H9 (cell line): Measurements from ENCODE around the gene ACO1. TPM values are rescaled to one million over a fixed set of nuclear protein-coding genes. Genes with fewer than 3 reads are reported as not detected.

Experiments used
- DNase-seq: peaks from one replicate; pipeline ENCODE4 v3.0.0-alpha.2; 2017
- H2AFZ ChIP-seq: one replicate; pipeline ENCODE4 v1.6.1; 2013; ENCODE audit warnings: mild to moderate bottlenecking, low read length, control low read depth, moderate library complexity
- H2AK5ac ChIP-seq: 2 replicates; pipeline ENCODE4 v1.6.1; 2013; ENCODE audit warnings: low read length, control low read depth, mixed read lengths; ENCODE audit not compliant: insufficient read length
- H2BK120ac ChIP-seq: one replicate; pipeline ENCODE4 v1.6.1; 2013; ENCODE audit warnings: low read depth, mild to moderate bottlenecking, low read length, control low read depth, inconsistent platforms; ENCODE audit not compliant: poor library complexity, severe bottlenecking
- H2BK12ac ChIP-seq: 2 replicates; pipeline ENCODE4 v1.6.1; 2013; ENCODE audit warnings: low read length, control low read depth, mixed read lengths, low read depth; ENCODE audit not compliant: insufficient read length
- H2BK15ac ChIP-seq: 2 replicates; pipeline ENCODE4 v1.6.1; 2013; ENCODE audit warnings: low read depth, low read length, control low read depth
- H2BK20ac ChIP-seq: one replicate; pipeline ENCODE4 v1.6.1; 2013; ENCODE audit warnings: low read depth, mild to moderate bottlenecking, low read length, control low read depth, inconsistent platforms; ENCODE audit not compliant: poor library complexity, severe bottlenecking
- H2BK5ac ChIP-seq: 2 replicates; pipeline ENCODE4 v1.6.1; 2013; ENCODE audit warnings: low read length, control low read depth, mixed read lengths; ENCODE audit not compliant: insufficient read length
- H3K14ac ChIP-seq: 2 replicates; pipeline ENCODE4 v1.6.1; 2013; ENCODE audit warnings: low read length, control low read depth; ENCODE audit not compliant: insufficient read depth
- H3K18ac ChIP-seq: 2 replicates; pipeline ENCODE4 v1.6.1; 2013; ENCODE audit warnings: low read depth, mild to moderate bottlenecking, mixed read lengths, low read length, control low read depth; ENCODE audit not compliant: insufficient read length
- H3K23ac ChIP-seq: 2 replicates; pipeline ENCODE4 v1.6.1; 2013; ENCODE audit warnings: low read length, control low read depth, mixed read lengths, low read depth; ENCODE audit not compliant: insufficient read length
- H3K23me2 ChIP-seq: 2 replicates; pipeline ENCODE4 v1.6.1; 2013; ENCODE audit warnings: low read depth, mild to moderate bottlenecking, mixed read lengths, low read length, control low read depth; ENCODE audit not compliant: insufficient read length, poor library complexity, severe bottlenecking
- H3K27ac ChIP-seq: 2 replicates; pipeline ENCODE4 v1.5.1; 2013; ENCODE audit warnings: low read length, control low read depth, mixed read lengths, low read depth; ENCODE audit not compliant: insufficient read length
- H3K27me3 ChIP-seq: 2 replicates; pipeline ENCODE4 v1.6.1; 2013; ENCODE audit warnings: low read length, control low read depth, inconsistent platforms; ENCODE audit not compliant: insufficient read depth
- H3K4ac ChIP-seq: 2 replicates; pipeline ENCODE4 v1.6.1; 2013; ENCODE audit warnings: low read depth, mild to moderate bottlenecking, control low read depth, inconsistent platforms, low read length, moderate library complexity
- H3K4me1 ChIP-seq: 2 replicates; pipeline ENCODE4 v1.6.1; 2013; ENCODE audit warnings: low read length, control low read depth, inconsistent platforms; ENCODE audit not compliant: insufficient read depth
- H3K4me2 ChIP-seq: 2 replicates; pipeline ENCODE4 v1.6.1; 2013; ENCODE audit warnings: low read length, control low read depth, mixed read lengths; ENCODE audit not compliant: insufficient read length, insufficient read depth
- H3K56ac ChIP-seq: 2 replicates; pipeline ENCODE4 v1.6.1; 2013; ENCODE audit warnings: low read depth, mild to moderate bottlenecking, mixed read lengths, low read length, control low read depth; ENCODE audit not compliant: insufficient read length
- H3K79me1 ChIP-seq: 2 replicates; pipeline ENCODE4 v1.6.1; 2013; ENCODE audit warnings: low read depth, mild to moderate bottlenecking, moderate library complexity, low read length, control low read depth, inconsistent platforms; ENCODE audit not compliant: insufficient read depth, poor library complexity, severe bottlenecking
- H3K79me2 ChIP-seq: 2 replicates; pipeline ENCODE4 v1.6.1; 2013; ENCODE audit warnings: low read length, control low read depth, inconsistent platforms; ENCODE audit not compliant: insufficient read depth
- H3K9ac ChIP-seq: 2 replicates; pipeline ENCODE4 v1.6.1; 2013; ENCODE audit warnings: low read length, control low read depth, mixed read lengths; ENCODE audit not compliant: insufficient read length; ENCODE audit errors: extremely low read depth
- H3K9me3 ChIP-seq: one replicate; pipeline ENCODE4 v1.6.1; 2013; ENCODE audit warnings: low read depth, low read length, inconsistent platforms; ENCODE audit not compliant: control insufficient read depth
- H3T11ph ChIP-seq: one replicate; pipeline ENCODE4 v1.6.1; 2013; ENCODE audit warnings: mild to moderate bottlenecking, low read length, control low read depth, inconsistent platforms
- H4K20me1 ChIP-seq: one replicate; pipeline ENCODE4 v1.6.1; 2013; ENCODE audit not compliant: control insufficient read depth, insufficient read length, insufficient read depth
- H4K5ac ChIP-seq: 2 replicates; pipeline ENCODE4 v1.6.1; 2013; ENCODE audit warnings: low read depth, mild to moderate bottlenecking, mixed read lengths, low read length, control low read depth; ENCODE audit not compliant: insufficient read length
- H4K8ac ChIP-seq: replicated peaks from 2 replicates; pipeline ENCODE4 v1.6.1; 2013; ENCODE audit warnings: low read length, control low read depth, mixed read lengths, low read depth; ENCODE audit not compliant: insufficient read length
- H4K91ac ChIP-seq: 2 replicates; pipeline ENCODE4 v1.6.1; 2013; ENCODE audit warnings: low read depth, mild to moderate bottlenecking, moderate library complexity, mixed read lengths, low read length, control low read depth; ENCODE audit not compliant: insufficient read length
- H3K27ac Mint-ChIP-seq, 3 experiments: 2 replicates in 2 of 3; 3 replicates in 1 of 3; pipeline ENCODE4 v1.8.0; 2020 to 2021; ENCODE audit warnings: mixed read lengths in 3 of 3, mild to moderate bottlenecking in 1 of 3, moderate library complexity in 1 of 3
- H3K27me3 Mint-ChIP-seq: 2 replicates; pipeline ENCODE4 v1.8.0; 2021; ENCODE audit warnings: low read depth, mild to moderate bottlenecking, moderate library complexity, mixed read lengths
- H3K36me3 Mint-ChIP-seq, 3 experiments: 2 replicates in 2 of 3; 3 replicates in 1 of 3; pipeline ENCODE4 v1.8.0; 2020 to 2021; ENCODE audit warnings: low read depth in 3 of 3, mixed read lengths in 3 of 3; ENCODE audit not compliant: insufficient read depth in 1 of 3
- H3K4me1 Mint-ChIP-seq, 2 experiments: 2 replicates each; pipeline ENCODE4 v1.8.0; 2020; ENCODE audit warnings: mixed read lengths in 2 of 2
- H3K4me3 Mint-ChIP-seq, 2 experiments: 2 replicates in 1 of 2; 3 replicates in 1 of 2; pipeline ENCODE4 v1.8.0; 2020 to 2021; ENCODE audit warnings: mild to moderate bottlenecking in 2 of 2, mixed read lengths in 2 of 2, moderate library complexity in 1 of 2
- H3K9me3 Mint-ChIP-seq, 2 experiments: 2 replicates in 1 of 2; 3 replicates in 1 of 2; pipeline ENCODE4 v1.8.0; 2020; ENCODE audit warnings: mild to moderate bottlenecking in 2 of 2, mixed read lengths in 2 of 2, moderate library complexity in 1 of 2
- total RNA-seq: library from RNA; stranded (reverse); gene quantifications from 2 replicates; pipeline ENCODE4 v1.2.1, GENCODE V29; 2021
- TF ChIP-seq, protein P1 (sequence below): fragments of 200-600 bp; sonication (generic); conservative IDR thresholded peaks from 3 replicates; pipeline ENCODE4 v1.8.0; 2021; ENCODE audit warnings: antibody characterized with exemption, mild to moderate bottlenecking

ACO1 gene
- total RNA-seq, 1 experiment from 2014 or later = 44.5 TPM

GRCh38 chr9:32371279-32371678, 13.2 kb upstream of the ACO1 start:
- Histone ChIP-seq H2BK15ac (no peak overlapping the region), H2AK5ac (no peak overlapping the region), H3K79me2 (no peaks in the 10 kb centered on the region), H3K27ac (no peak overlapping the region), H3K18ac (no peak overlapping the region), H3T11ph (no peak overlapping the region), H3K4me1 (0 out of 2 replicates have a peak, but pooled peaks cover 2% of the 10 kb centered on the region), H3K23ac (no peak overlapping the region), H2BK20ac (no peak overlapping the region), H3K14ac (no peak overlapping the region), H3K23me2 (no peaks in the 10 kb centered on the region), H4K5ac (no peak overlapping the region), H2BK12ac (no peak overlapping the region), H2BK120ac (no peak overlapping the region), H3K4ac (no peak overlapping the region), H3K27me3 (no peaks in the 10 kb centered on the region), H3K4me2 (no peak overlapping the region), H3K9me3 (no peaks in the 10 kb centered on the region), H3K9ac (no peak overlapping the region), H4K20me1 (no peaks in the 10 kb centered on the region), H4K8ac (no peak overlapping the region), H3K56ac (no peak overlapping the region), H3K79me1 (no peaks in the 10 kb centered on the region), H2AFZ (no peak overlapping the region), H2BK5ac (no peak overlapping the region), H4K91ac (no peak overlapping the region)
- Mint-ChIP-seq H3K4me1 (peaks cover 0 to 2% of the 10 kb centered on the region in 2 experiments; a peak in 2 of 4 replicates), H3K4me3 (no peak overlapping the region), H3K9me3 (peaks cover 4 to 10% of the 10 kb centered on the region in 2 experiments; a peak in 4 of 5 replicates), H3K36me3 (peaks cover 0 to 5% (median 0%) of the 10 kb centered on the region in 3 experiments; a peak in 2 of 7 replicates), H3K27me3 (no peaks in the 10 kb centered on the region; the same call in 1 of the 2 replicates), H3K27ac (no peak overlapping the region)
- TF ChIP-seq, protein P1, sequence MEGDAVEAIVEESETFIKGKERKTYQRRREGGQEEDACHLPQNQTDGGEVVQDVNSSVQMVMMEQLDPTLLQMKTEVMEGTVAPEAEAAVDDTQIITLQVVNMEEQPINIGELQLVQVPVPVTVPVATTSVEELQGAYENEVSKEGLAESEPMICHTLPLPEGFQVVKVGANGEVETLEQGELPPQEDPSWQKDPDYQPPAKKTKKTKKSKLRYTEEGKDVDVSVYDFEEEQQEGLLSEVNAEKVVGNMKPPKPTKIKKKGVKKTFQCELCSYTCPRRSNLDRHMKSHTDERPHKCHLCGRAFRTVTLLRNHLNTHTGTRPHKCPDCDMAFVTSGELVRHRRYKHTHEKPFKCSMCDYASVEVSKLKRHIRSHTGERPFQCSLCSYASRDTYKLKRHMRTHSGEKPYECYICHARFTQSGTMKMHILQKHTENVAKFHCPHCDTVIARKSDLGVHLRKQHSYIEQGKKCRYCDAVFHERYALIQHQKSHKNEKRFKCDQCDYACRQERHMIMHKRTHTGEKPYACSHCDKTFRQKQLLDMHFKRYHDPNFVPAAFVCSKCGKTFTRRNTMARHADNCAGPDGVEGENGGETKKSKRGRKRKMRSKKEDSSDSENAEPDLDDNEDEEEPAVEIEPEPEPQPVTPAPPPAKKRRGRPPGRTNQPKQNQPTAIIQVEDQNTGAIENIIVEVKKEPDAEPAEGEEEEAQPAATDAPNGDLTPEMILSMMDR = no peak
- no peak for DNase-seq
